IMR-90 (cell line): Measurements from ENCODE around the gene GGPS1. TPM values are rescaled to one million over a fixed set of nuclear protein-coding genes. Genes with fewer than 3 reads are reported as not detected.

Source experiments
- ATAC-seq: fragments of 200-7000 bp; cut with Tn5 transposase; 2 replicates; pipeline ENCODE4 v1.9.1; 2020; ENCODE audit warnings: low read depth, mild to moderate bottlenecking, moderate library complexity
- BruUV-seq: library from RNA; stranded (reverse); fragments of 400-500 nt; replicated peaks from 2 replicates; lab custom pipeline; 2021; lab: Mats Ljungman, UMichigan
- CTCF ChIA-PET: fragments of 300-600 bp; formaldehyde crosslinking; extraction: SDS; loops from one replicate; lab custom pipeline; 2021; ENCODE audit warnings: antibody characterized with exemption; lab: Yijun Ruan, JAX
- POLR2A ChIA-PET: fragments of 300-600 bp; sonication (Branson Sonifier 250); formaldehyde crosslinking; loops from one replicate; lab custom pipeline; 2022; ENCODE audit warnings: antibody characterized with exemption; ENCODE audit not compliant: unreplicated experiment; lab: Charles Lee
- DNase-seq: peaks from one replicate; pipeline ENCODE4 v3.0.0; 2013
- H2AFZ ChIP-seq: replicated peaks from 2 replicates; pipeline ENCODE3; 2013; ENCODE audit warnings: low read length, mild to moderate bottlenecking; ENCODE audit not compliant: poor library complexity
- H2AK5ac ChIP-seq: 2 replicates; pipeline ENCODE4 v1.6.1; 2013; ENCODE audit warnings: low read depth, low read length, inconsistent platforms
- H2AK9ac ChIP-seq: replicated peaks from 2 replicates; pipeline ENCODE3; 2013; ENCODE audit warnings: mild to moderate bottlenecking, low read depth, low read length, moderate library complexity; ENCODE audit not compliant: poor library complexity
- H2BK120ac ChIP-seq: 2 replicates; pipeline ENCODE4 v1.6.1; 2013; ENCODE audit warnings: low read depth, low read length, inconsistent platforms
- H2BK15ac ChIP-seq: 3 replicates; pipeline ENCODE4 v1.6.1; 2013; ENCODE audit warnings: low read depth, low read length, inconsistent platforms
- H2BK20ac ChIP-seq: 2 replicates; pipeline ENCODE4 v1.6.1; 2013; ENCODE audit warnings: low read depth, mild to moderate bottlenecking, inconsistent platforms, low read length, moderate library complexity
- H2BK5ac ChIP-seq: 2 replicates; pipeline ENCODE4 v1.6.1; 2013; ENCODE audit warnings: mild to moderate bottlenecking, low read depth, low read length, inconsistent platforms; ENCODE audit not compliant: poor library complexity, severe bottlenecking
- H3K14ac ChIP-seq: replicated peaks from 2 replicates; pipeline ENCODE4 v1.6.1; 2013; ENCODE audit warnings: low read depth, low read length, inconsistent platforms
- H3K18ac ChIP-seq: 2 replicates; pipeline ENCODE4 v1.6.1; 2013; ENCODE audit warnings: low read depth, low read length, control low read depth
- H3K23ac ChIP-seq: 2 replicates; pipeline ENCODE4 v1.6.1; 2013; ENCODE audit warnings: low read depth, low read length, inconsistent platforms
- H3K27ac ChIP-seq: 2 replicates; pipeline ENCODE4 v1.5.1; 2013; ENCODE audit warnings: mild to moderate bottlenecking, control low read depth, low read length; ENCODE audit not compliant: insufficient read depth
- H3K27me3 ChIP-seq: 2 replicates; pipeline ENCODE4 v1.6.1; 2013; ENCODE audit warnings: low read length; ENCODE audit not compliant: control insufficient read depth, insufficient read depth
- H3K36me3 ChIP-seq: 2 replicates; pipeline ENCODE4 v1.6.1; 2013; ENCODE audit warnings: low read length, mixed read lengths; ENCODE audit not compliant: control insufficient read depth, insufficient read depth
- H3K4ac ChIP-seq: 2 replicates; pipeline ENCODE4 v1.6.1; 2013; ENCODE audit warnings: low read depth, low read length, inconsistent platforms
- H3K4me1 ChIP-seq: 2 replicates; pipeline ENCODE4 v1.6.1; 2013; ENCODE audit warnings: low read length, mixed read lengths; ENCODE audit not compliant: control insufficient read depth, insufficient read depth
- H3K4me2 ChIP-seq: 2 replicates; pipeline ENCODE4 v1.6.1; 2013; ENCODE audit warnings: low read depth, mild to moderate bottlenecking, control low read depth, low read length, moderate library complexity
- H3K4me3 ChIP-seq: 2 replicates; pipeline ENCODE4 v1.5.1; 2013; ENCODE audit warnings: low read depth, mild to moderate bottlenecking, control low read depth, low read length, moderate library complexity; ENCODE audit not compliant: insufficient read depth
- H3K56ac ChIP-seq: 2 replicates; pipeline ENCODE4 v1.6.1; 2013; ENCODE audit warnings: low read length, inconsistent platforms; ENCODE audit not compliant: insufficient read depth; ENCODE audit errors: extremely low read depth
- H3K79me1 ChIP-seq, 2 experiments: 2 replicates each; pipeline ENCODE4 v1.6.1; 2013; ENCODE audit warnings: low read length in 2 of 2, inconsistent platforms in 1 of 2, low read depth in 1 of 2
- H3K9ac ChIP-seq: 2 replicates; pipeline ENCODE4 v1.6.1; 2013; ENCODE audit warnings: low read depth, low read length, control low read depth
- H3K9me1 ChIP-seq: 2 replicates; pipeline ENCODE4 v1.6.1; 2013; ENCODE audit warnings: low read length, inconsistent platforms; ENCODE audit not compliant: insufficient read depth
- H3K9me3 ChIP-seq: 2 replicates; pipeline ENCODE4 v1.6.1; 2013; ENCODE audit warnings: low read length; ENCODE audit not compliant: control insufficient read depth, insufficient read depth
- H4K20me1 ChIP-seq: 2 replicates; pipeline ENCODE4 v1.6.1; 2013; ENCODE audit warnings: low read length, inconsistent platforms; ENCODE audit not compliant: insufficient read depth
- H4K5ac ChIP-seq: 2 replicates; pipeline ENCODE4 v1.6.1; 2013; ENCODE audit warnings: mild to moderate bottlenecking, low read depth, low read length, control low read depth
- H4K8ac ChIP-seq, 2 experiments: 2 replicates each; pipeline ENCODE4 v1.6.1; 2013; ENCODE audit warnings: low read depth in 2 of 2, low read length in 2 of 2, control low read depth in 1 of 2, inconsistent platforms in 1 of 2
- H4K91ac ChIP-seq: 2 replicates; pipeline ENCODE4 v1.6.1; 2013; ENCODE audit warnings: low read depth, low read length, inconsistent platforms; ENCODE audit not compliant: insufficient read depth
- BHLHE40 ChIP-seq: fragments of 150-350 bp; IDR thresholded peaks from 2 replicates; pipeline ENCODE4 v1.6.1; 2016; ENCODE audit warnings: mild to moderate bottlenecking, low read depth, low read length
- CEBPB ChIP-seq: IDR thresholded peaks from 2 replicates; pipeline ENCODE4 v1.6.1; 2012; ENCODE audit warnings: low read depth, low read length, improper control_type of control experiment
- CHD1 ChIP-seq: IDR thresholded peaks from 2 replicates; pipeline ENCODE4 v1.6.1; 2012; ENCODE audit warnings: low read depth, low read length, improper control_type of control experiment
- CTCF ChIP-seq: conservative IDR thresholded peaks from 2 replicates; pipeline ENCODE4 v1.5.1; 2012; ENCODE audit warnings: mild to moderate bottlenecking, low read depth, low read length, improper control_type of control experiment
- ELK1 ChIP-seq: fragments of 150-350 bp; IDR thresholded peaks from 2 replicates; pipeline ENCODE4 v1.6.1; 2016; ENCODE audit warnings: low read depth, mild to moderate bottlenecking, low read length, moderate library complexity, borderline replicate concordance
- FOS ChIP-seq: fragments of 150-350 bp; IDR thresholded peaks from 2 replicates; pipeline ENCODE4 v1.6.1; 2016; ENCODE audit warnings: low read depth, low read length
- MAFK ChIP-seq: IDR thresholded peaks from 2 replicates; pipeline ENCODE4 v1.6.1; 2012; ENCODE audit warnings: low read depth, low read length, improper control_type of control experiment
- MAZ ChIP-seq: IDR thresholded peaks from 2 replicates; pipeline ENCODE4 v1.6.1; 2012; ENCODE audit warnings: low read depth, mild to moderate bottlenecking, low read length, improper control_type of control experiment, moderate library complexity, borderline replicate concordance
- MXI1 ChIP-seq: IDR thresholded peaks from 2 replicates; pipeline ENCODE4 v1.6.1; 2012; ENCODE audit warnings: low read depth, mild to moderate bottlenecking, low read length, moderate library complexity, borderline replicate concordance
- NFE2L2 ChIP-seq: fragments of 150-350 bp; IDR thresholded peaks from 2 replicates; pipeline ENCODE4 v1.6.1; 2016; ENCODE audit warnings: low read depth, mild to moderate bottlenecking, low read length
- POLR2A ChIP-seq: IDR thresholded peaks from 2 replicates; pipeline ENCODE4 v1.6.1; 2012; ENCODE audit warnings: mild to moderate bottlenecking, low read depth, low read length
- RAD21 ChIP-seq: IDR thresholded peaks from 2 replicates; pipeline ENCODE4 v1.6.1; 2012; ENCODE audit warnings: low read length, improper control_type of control experiment
- RCOR1 ChIP-seq: IDR thresholded peaks from 2 replicates; pipeline ENCODE4 v1.6.1; 2012; ENCODE audit warnings: mild to moderate bottlenecking, low read length, improper control_type of control experiment; ENCODE audit not compliant: insufficient replicate concordance
- RFX5 ChIP-seq: IDR thresholded peaks from 2 replicates; pipeline ENCODE4 v1.8.0; 2012; ENCODE audit warnings: low read depth, mild to moderate bottlenecking, low read length, moderate library complexity
- SMC3 ChIP-seq: fragments of 150-350 bp; IDR thresholded peaks from 2 replicates; pipeline ENCODE4 v1.6.1; 2016; ENCODE audit warnings: low read depth, mild to moderate bottlenecking, antibody characterized with exemption, low read length, moderate library complexity
- USF2 ChIP-seq: fragments of 150-350 bp; IDR thresholded peaks from 2 replicates; pipeline ENCODE4 v1.6.1; 2017; ENCODE audit warnings: mild to moderate bottlenecking, antibody characterized with exemption, low read length, low read depth
- WGBS, 2 experiments: methylation state at CpG; one replicate each; pipeline versions ENCODE4 v1.1.5 to v1.1.7; 2013; ENCODE audit warnings: missing lambda C conversion rate in 2 of 2; ENCODE audit not compliant: insufficient read length in 1 of 2; ENCODE audit errors: extremely low coverage in 2 of 2; 5-methylcytosine and 5-hydroxymethylcytosine counted together
- dilution Hi-C: fragments of 300-500 bp; cut with HindIII; formaldehyde crosslinking; loops from one replicate; pipeline ENCODE4 v1.14.3; 2018; ENCODE audit warnings: low sequenced_read_pairs; ENCODE audit not compliant: unreplicated experiment
- in situ Hi-C: fragments of 300-500 bp; cut with MboI; formaldehyde crosslinking; loops from 3 replicates; pipeline ENCODE4 v1.14.3; 2019; ENCODE audit warnings: low sequenced_read_pairs, inconsistent platforms, mixed read lengths
- intact Hi-C: fragments of 100-400 bp; cut with micrococcal nuclease; formaldehyde crosslinking; loops from 2 replicates; pipeline ENCODE4 v1.10.0; 2022
- polyA plus RNA-seq, 3 experiments: library from polyadenylated mRNA; depleted of rRNA; stranded (reverse); fragments of >200 nt; gene quantifications; 2 replicates each; pipeline ENCODE4 v1.2.3, GENCODE V29; 2012; ENCODE audit warnings: low replicate concordance in 1 of 3
- total RNA-seq: library from RNA; depleted of rRNA; stranded (reverse); fragments of >200 nt; gene quantifications from 2 replicates; pipeline ENCODE4 v1.2.3, GENCODE V29; 2012

The GGPS1 gene
- total and polyA plus RNA-seq, 2 of the 4 experiments (the other 2 are of a cell fraction): 16.4 to 21.5 TPM

- POLR2A ChIA-PET: no interaction called here
- no peak for ATAC-seq
- dilution Hi-C loops: no loop called here
- Histone ChIP-seq H2AK9ac (no peak overlapping the region), H3K79me1 (peaks cover 20 to 25% of the 10 kb centered on the region in 2 experiments), H2AK5ac (no peak overlapping the region), H4K20me1 (no peaks in the 10 kb centered on the region), H3K14ac (no peak overlapping the region), H2BK15ac (no peak overlapping the region), H3K36me3 (peaks cover 1% of the 10 kb centered on the region; the same call in 1 of the 2 replicates), H3K27me3 (no peaks in the 10 kb centered on the region), H4K91ac (no peak overlapping the region), H3K9me1 (no peaks in the 10 kb centered on the region), H3K56ac (no peak overlapping the region), H2BK5ac (peak overlapping the region; percentile 41), H3K4me3 (no peak overlapping the region), H3K27ac (no peak overlapping the region), H4K8ac (peak overlapping the region in 1 of 2 experiments; percentile 12; a peak in 2 of 4 replicates), H2AFZ (peak overlapping the region; percentile 19), H3K4me1 (0 out of 2 replicates have a peak, but pooled peaks cover 2% of the 10 kb centered on the region), H3K9me3 (no peaks in the 10 kb centered on the region), H3K18ac (no peak overlapping the region), H3K9ac (no peak overlapping the region), H3K4ac (no peak overlapping the region), H3K4me2 (no peak overlapping the region), H2BK20ac (no peak overlapping the region), H2BK120ac (no peak overlapping the region), H3K23ac (no peak overlapping the region), H4K5ac (no peak overlapping the region; the same call in 1 of the 2 replicates)
- intact Hi-C loops: no loop called here
- CTCF ChIA-PET: no interaction called here
- 80% methylated on average over 1 of the region's 5 CpGs; no CpG with 5 or more reads in 1 of the 2 experiments for WGBS, 2 experiments
- TF ChIP-seq MXI1 (no peak), MAFK (no peak), CTCF (no peak), NFE2L2 (no peak), FOS (no peak), USF2 (no peak), RCOR1 (no peak), POLR2A (no peak), RAD21 (no peak), MAZ (no peak), RFX5 (no peak), BHLHE40 (no peak), CEBPB (no peak), CHD1 (no peak), ELK1 (no peak), SMC3 (no peak)
- no peak for DNase-seq
- in situ Hi-C loops: no loop called here
- BruUV-seq: no TSS peak
These were observed 37.9 kb downstream of the GGPS1 start for GRCh38 chr1:235366286-235366685.
